CD8-positive, alpha-beta memory T cell (primary cell): ENCODE measurements around the gene LIPT2. TPM values are rescaled to one million over a fixed set of nuclear protein-coding genes. Genes with fewer than 3 reads are reported as not detected.

Source experiments
- CTCF ChIA-PET: fragments of 350-600 bp; sonication (Branson Sonifier 250); formaldehyde crosslinking; loops from one replicate; lab custom pipeline; 2021; ENCODE audit warnings: antibody characterized with exemption; lab: Charles Lee
- POLR2A ChIA-PET: fragments of 350-600 bp; sonication (Branson Sonifier 250); formaldehyde crosslinking; loops from one replicate; lab custom pipeline; 2021; ENCODE audit warnings: antibody characterized with exemption; lab: Charles Lee
- DNase-seq, 5 donors: peaks; one replicate each; pipeline versions ENCODE4 v3.0.0 to v3.0.0-alpha.2; 2020 to 2022; ENCODE audit warnings: mixed read lengths in 1 of 5
- H3K27ac ChIP-seq: one replicate; pipeline ENCODE4 v1.7.0; 2013; ENCODE audit warnings: low read depth, mild to moderate bottlenecking, low read length, moderate library complexity
- H3K27me3 ChIP-seq: 2 replicates; pipeline ENCODE4 v1.7.0; 2013; ENCODE audit warnings: low read length, mild to moderate bottlenecking; ENCODE audit not compliant: insufficient read depth, poor library complexity, severe bottlenecking
- H3K36me3 ChIP-seq: 2 replicates; pipeline ENCODE4 v1.7.0; 2013; ENCODE audit warnings: mild to moderate bottlenecking, low read length, moderate library complexity; ENCODE audit not compliant: insufficient read depth
- H3K4me1 ChIP-seq: 2 replicates; pipeline ENCODE4 v1.7.0; 2013; ENCODE audit warnings: mild to moderate bottlenecking, low read length, moderate library complexity; ENCODE audit not compliant: insufficient read depth
- H3K4me3 ChIP-seq: 2 replicates; pipeline ENCODE4 v1.7.0; 2013; ENCODE audit warnings: mild to moderate bottlenecking, low read length
- H3K9me3 ChIP-seq: 2 replicates; pipeline ENCODE4 v1.7.0; 2013; ENCODE audit warnings: mild to moderate bottlenecking, low read length
- H3K27ac Mint-ChIP-seq, 8 donors: one replicate each; pipeline ENCODE4 v1.8.0; 2020 to 2021; ENCODE audit warnings: mixed read lengths in 8 of 8, mild to moderate bottlenecking in 6 of 8, inconsistent platforms in 3 of 8, moderate library complexity in 3 of 8
- H3K27me3 Mint-ChIP-seq, 2 donors: one replicate each; pipeline ENCODE4 v1.8.0; 2020 to 2021; ENCODE audit warnings: mixed read lengths in 2 of 2, mild to moderate bottlenecking in 1 of 2, moderate library complexity in 1 of 2
- H3K36me3 Mint-ChIP-seq, 3 donors: one replicate each; pipeline ENCODE4 v1.8.0; 2020 to 2021; ENCODE audit warnings: mixed read lengths in 3 of 3, inconsistent platforms in 1 of 3, mild to moderate bottlenecking in 1 of 3
- H3K4me1 Mint-ChIP-seq, 3 donors: one replicate each; pipeline ENCODE4 v1.8.0; 2020 to 2021; ENCODE audit warnings: mixed read lengths in 3 of 3, inconsistent platforms in 1 of 3, mild to moderate bottlenecking in 1 of 3
- H3K4me3 Mint-ChIP-seq, 7 donors: one replicate each; pipeline ENCODE4 v1.8.0; 2020 to 2021; ENCODE audit warnings: mixed read lengths in 7 of 7, mild to moderate bottlenecking in 6 of 7, moderate library complexity in 4 of 7, inconsistent platforms in 2 of 7
- H3K9me3 Mint-ChIP-seq, 5 donors: one replicate each; pipeline ENCODE4 v1.8.0; 2020 to 2022; ENCODE audit warnings: mixed read lengths in 5 of 5, mild to moderate bottlenecking in 3 of 5, moderate library complexity in 2 of 5, inconsistent platforms in 1 of 5
- polyA plus RNA-seq: library from polyadenylated mRNA; unstranded; fragments of 300-500 nt; fragmentation: Illumina TruSeq; gene quantifications from one replicate; pipeline ENCODE4 v1.2.3, GENCODE V29; 2021
- total RNA-seq, 2 experiments: library from RNA; stranded (reverse); gene quantifications; one replicate each; pipeline ENCODE4 v1.2.3, GENCODE V29; 2021

Gene LIPT2
- total and polyA plus RNA-seq, 3 experiments from 2014 or later = 4.0 to 17.0 (median 6.1) TPM

DNA sequence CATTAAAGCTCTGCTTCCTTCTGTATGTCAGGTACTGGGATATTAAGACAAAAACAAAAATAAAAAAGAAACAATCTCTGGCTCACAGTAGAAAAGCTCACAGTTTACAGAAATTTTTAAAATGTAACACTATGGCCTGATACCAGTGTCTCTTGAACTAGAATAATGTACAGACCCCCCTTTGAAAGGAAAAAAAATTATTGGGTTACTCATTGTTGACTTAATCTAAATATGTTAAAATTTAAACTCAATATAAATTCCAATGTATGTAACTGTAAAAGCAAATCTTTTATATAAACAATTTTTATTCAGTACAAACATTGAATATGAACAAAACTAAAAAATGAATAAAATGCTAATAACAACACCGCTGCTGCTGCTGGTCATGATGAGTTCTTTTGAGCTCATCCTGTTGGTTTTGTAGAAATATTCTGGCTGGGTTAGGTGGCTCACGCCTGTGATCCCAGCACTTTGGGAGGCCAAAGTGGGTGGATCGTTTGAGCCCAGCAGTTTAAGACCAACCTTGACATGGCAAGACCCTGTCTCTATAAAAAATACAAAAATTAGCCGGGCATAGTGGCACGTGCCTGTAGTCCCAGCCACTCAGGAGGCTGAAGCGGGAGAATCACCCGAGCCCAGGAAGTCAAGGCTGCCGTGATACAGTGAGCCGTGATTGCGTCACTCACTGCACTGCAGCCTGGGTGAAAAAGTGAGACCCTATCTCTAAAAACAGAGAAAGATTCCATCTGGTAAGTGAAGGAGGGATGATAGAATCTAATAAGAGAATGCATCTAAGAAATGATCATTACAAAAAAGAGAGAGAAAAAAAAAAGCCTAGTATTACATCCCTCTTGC is 14.4 kb downstream of the LIPT2 start:
- POLR2A ChIA-PET = no interaction called here
- no peaks in the 10 kb centered on the region for H3K9me3 ChIP-seq
- no peak for DNase-seq
- H3K36me3 ChIP-seq = no peaks in the 10 kb centered on the region
- Mint-ChIP-seq H3K4me3 (no peak overlapping the region), H3K36me3 (no peaks in the 10 kb centered on the region), H3K27ac (no peak overlapping the region), H3K9me3 (no peaks in the 10 kb centered on the region), H3K4me1 (no peaks in the 10 kb centered on the region), H3K27me3 (peaks cover 10 to 19% of the 10 kb centered on the region in 2 donors)
- no peaks in the 10 kb centered on the region for H3K27me3 ChIP-seq
- CTCF ChIA-PET = no interaction called here
- no peak overlapping the region for H3K4me3 ChIP-seq
- no peak overlapping the region for H3K27ac ChIP-seq
- no peaks in the 10 kb centered on the region for H3K4me1 ChIP-seq

- peaks cover 10 to 38% of the 10 kb centered on the region in 2 donors for H3K27me3 Mint-ChIP-seq
- ChIA-PET POLR2A (no interaction called here), CTCF (no interaction called here)
- no peak overlapping the region for H3K27ac ChIP-seq
- H3K27me3 ChIP-seq = no peaks in the 10 kb centered on the region
- no peaks in the 10 kb centered on the region for H3K4me1 ChIP-seq
- H3K4me3 ChIP-seq = no peak overlapping the region
- H3K9me3 ChIP-seq = no peaks in the 10 kb centered on the region
- no peaks in the 10 kb centered on the region for H3K4me1 Mint-ChIP-seq
- no peak overlapping the region for H3K27ac Mint-ChIP-seq
- no peaks in the 10 kb centered on the region for H3K36me3 Mint-ChIP-seq
- no peaks in the 10 kb centered on the region for H3K9me3 Mint-ChIP-seq
- no peak overlapping the region for H3K4me3 Mint-ChIP-seq
- no peaks in the 10 kb centered on the region for H3K36me3 ChIP-seq
- DNase-seq = no peak
Observed at GRCh38 chr11:74476536-74476935, 17.0 kb downstream of the LIPT2 start.

GRCh38 chr11:74474316-74474715 is 19.2 kb downstream of the LIPT2 start:
- ChIA-PET POLR2A (no interaction called here), CTCF (no interaction called here)
- Mint-ChIP-seq H3K27me3 (peaks cover 13 to 41% of the 10 kb centered on the region in 2 donors), H3K27ac (no peak overlapping the region), H3K36me3 (no peaks in the 10 kb centered on the region), H3K4me3 (no peak overlapping the region), H3K4me1 (no peaks in the 10 kb centered on the region), H3K9me3 (no peaks in the 10 kb centered on the region)
- Histone ChIP-seq H3K27ac (no peak overlapping the region), H3K36me3 (no peaks in the 10 kb centered on the region), H3K4me1 (no peaks in the 10 kb centered on the region), H3K9me3 (no peaks in the 10 kb centered on the region), H3K4me3 (no peak overlapping the region), H3K27me3 (no peaks in the 10 kb centered on the region)
- no peak for DNase-seq

DNA sequence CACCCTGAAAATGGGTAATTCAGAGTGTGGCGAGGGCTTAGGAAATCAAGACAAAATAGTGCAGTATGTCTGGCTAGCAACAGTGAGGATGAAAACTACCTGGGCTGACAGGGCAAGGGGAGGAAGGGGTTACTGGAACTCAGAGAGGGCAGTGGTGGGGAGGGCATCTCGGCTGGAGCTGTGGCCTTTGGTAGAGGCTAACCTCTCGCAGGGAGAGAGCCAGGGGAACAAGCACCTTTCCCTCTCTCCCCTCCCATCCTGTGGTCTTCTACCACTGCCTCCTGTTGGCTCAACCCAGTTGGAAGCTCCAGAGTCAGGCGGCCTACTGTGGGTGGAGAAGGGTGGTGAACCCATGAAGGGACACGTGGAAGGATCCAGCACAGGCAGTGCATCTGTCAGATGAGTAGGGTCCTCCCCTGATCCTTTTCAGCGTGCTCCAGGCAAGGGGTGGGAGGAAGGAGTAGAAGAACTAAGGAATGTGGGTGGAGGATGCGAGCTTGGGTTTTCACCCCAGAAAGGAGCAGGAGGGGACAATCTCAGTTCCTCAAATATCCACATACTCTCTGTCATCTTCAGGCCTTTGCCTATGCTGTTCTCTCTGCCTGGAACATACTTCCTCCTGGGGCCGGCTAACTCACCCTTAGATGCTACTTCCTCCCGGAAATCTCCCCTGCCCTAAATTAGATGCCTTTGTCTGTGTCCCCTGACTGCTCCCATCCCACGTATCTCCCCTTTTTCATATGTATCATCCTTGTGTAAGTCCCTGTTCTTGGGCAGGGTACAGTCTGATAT is 19.9 kb downstream of the LIPT2 start:
- POLR2A ChIA-PET = no interaction called here
- Mint-ChIP-seq H3K27ac (no peak overlapping the region), H3K9me3 (no peaks in the 10 kb centered on the region), H3K27me3 (peaks cover 17 to 40% of the 10 kb centered on the region in 2 donors), H3K4me3 (no peak overlapping the region), H3K36me3 (no peaks in the 10 kb centered on the region), H3K4me1 (no peaks in the 10 kb centered on the region)
- H3K9me3 ChIP-seq = no peaks in the 10 kb centered on the region
- no peaks in the 10 kb centered on the region for H3K27me3 ChIP-seq
- H3K27ac ChIP-seq = no peak overlapping the region
- CTCF ChIA-PET = interaction anchor here (1.0 kb wide), 1 partner anchor 9 kb away, joined by 3 read pairs; no protein-coding TSS in a partner anchor
- H3K4me1 ChIP-seq = no peaks in the 10 kb centered on the region
- no peaks in the 10 kb centered on the region for H3K36me3 ChIP-seq
- no peak for DNase-seq
- no peak overlapping the region for H3K4me3 ChIP-seq

GRCh38 chr11:74471668-74472429 is 21.7 kb downstream of the LIPT2 start:
- CTCF ChIA-PET = interaction anchor here (1.5 kb wide), 1 partner anchor 18 kb away, joined by 5 read pairs; no protein-coding TSS in a partner anchor
- no peak overlapping the region for H3K27ac Mint-ChIP-seq

GRCh38 chr11:74471037-74471436 is 22.5 kb downstream of the LIPT2 start:
- H3K4me3 Mint-ChIP-seq = no peak overlapping the region
- peaks cover 0 to 7% (median 1%) of the 10 kb centered on the region in 3 donors for H3K4me1 Mint-ChIP-seq
- no peak overlapping the region for H3K27ac Mint-ChIP-seq
- no peak overlapping the region for H3K27ac ChIP-seq
- H3K36me3 Mint-ChIP-seq = no peaks in the 10 kb centered on the region
- no peaks in the 10 kb centered on the region for H3K4me1 ChIP-seq
- H3K27me3 Mint-ChIP-seq = peaks cover 23 to 50% of the 10 kb centered on the region in 2 donors
- H3K36me3 ChIP-seq = no peaks in the 10 kb centered on the region
- ChIA-PET CTCF (interaction anchor here (1.5 kb wide), 1 partner anchor 18 kb away, joined by 5 read pairs; no protein-coding TSS in a partner anchor), POLR2A (interaction anchor here (1.1 kb wide), 1 partner anchor 22 kb away, joined by 4 read pairs; the partner anchor contains the start of gene LIPT2)
- H3K4me3 ChIP-seq = no peak overlapping the region
- no peaks in the 10 kb centered on the region for H3K9me3 ChIP-seq
- H3K27me3 ChIP-seq = peaks cover 4% of the 10 kb centered on the region
- DNase-seq = no peak
- no peaks in the 10 kb centered on the region for H3K9me3 Mint-ChIP-seq

More at GRCh38 chr11:74471668-74472429, 21.7 kb downstream of the LIPT2 start:
- Histone ChIP-seq H3K4me3 (no peak overlapping the region), H3K36me3 (no peaks in the 10 kb centered on the region), H3K27me3 (peaks cover 3% of the 10 kb centered on the region), H3K27ac (no peak overlapping the region), H3K4me1 (no peaks in the 10 kb centered on the region), H3K9me3 (no peaks in the 10 kb centered on the region)
- POLR2A ChIA-PET = no interaction called here
- DNase-seq = no peak
- Mint-ChIP-seq H3K9me3 (no peaks in the 10 kb centered on the region), H3K4me3 (no peak overlapping the region), H3K27me3 (peaks cover 19 to 50% of the 10 kb centered on the region in 2 donors), H3K4me1 (peaks cover 0 to 7% (median 0%) of the 10 kb centered on the region in 3 donors), H3K36me3 (no peaks in the 10 kb centered on the region)

- Mint-ChIP-seq H3K27ac (peak overlapping the region in 1 of 8 donors; percentile 30), H3K4me3 (no peak overlapping the region), H3K4me1 (peaks cover 0 to 7% (median 1%) of the 10 kb centered on the region in 3 donors), H3K9me3 (no peaks in the 10 kb centered on the region), H3K36me3 (no peaks in the 10 kb centered on the region), H3K27me3 (peaks cover 23 to 53% of the 10 kb centered on the region in 2 donors)
- H3K4me1 ChIP-seq = no peaks in the 10 kb centered on the region
- H3K4me3 ChIP-seq = no peak overlapping the region
- no peaks in the 10 kb centered on the region for H3K9me3 ChIP-seq
- ChIA-PET CTCF (interaction anchor here (1.5 kb wide), 1 partner anchor 17 kb away, joined by 5 read pairs; no protein-coding TSS in a partner anchor), POLR2A (interaction anchor here (1.1 kb wide), 1 partner anchor 22 kb away, joined by 4 read pairs; the partner anchor contains the start of gene LIPT2)
- DNase-seq = no peak
- H3K36me3 ChIP-seq = no peaks in the 10 kb centered on the region
- peaks cover 4% of the 10 kb centered on the region for H3K27me3 ChIP-seq
- H3K27ac ChIP-seq = no peak overlapping the region
Observed at GRCh38 chr11:74470526-74470925, 23.0 kb downstream of the LIPT2 start.
